ENCODE results near the gene SLC9A8. TPM values are rescaled to one million over a fixed set of nuclear protein-coding genes. Genes with fewer than 3 reads are reported as not detected.

The SLC9A8 gene
- total RNA-seq, 1 donor from 2014 or later = 9.4 TPM

DNA sequence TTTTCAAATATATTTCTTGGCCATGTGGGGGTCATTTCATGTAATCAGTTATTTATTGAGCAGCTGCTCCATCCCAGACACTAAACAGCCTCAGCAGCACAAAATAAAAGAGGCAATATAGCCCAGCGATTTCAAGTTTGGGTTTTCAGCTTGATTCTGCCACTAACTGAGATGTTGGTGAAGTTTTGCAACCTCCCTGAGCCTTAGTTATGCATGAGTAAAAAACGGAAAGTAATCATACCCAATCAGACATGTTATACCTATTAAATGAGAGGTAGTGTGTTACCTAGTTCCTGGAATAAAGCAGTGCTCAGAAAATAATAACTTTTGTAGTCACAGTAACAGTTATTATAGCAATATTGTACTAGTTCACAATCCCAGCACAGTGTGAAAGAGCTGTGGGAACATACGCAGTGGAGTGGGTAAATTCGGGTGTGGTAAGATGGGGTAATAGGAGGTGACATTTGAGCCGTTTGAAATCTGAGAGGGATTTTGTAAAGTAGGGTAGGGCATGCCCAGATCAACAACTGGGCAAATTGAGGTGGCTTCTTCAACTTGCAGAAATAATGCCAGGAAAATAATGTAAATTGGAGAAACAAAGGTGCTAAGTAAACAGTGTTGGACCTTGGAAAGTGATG is 1.5 kb downstream of the SLC9A8 start:
- Histone ChIP-seq H3K4me3 (ENCODE audit: low read depth, low read length) (no peak overlapping the region), H3K27me3 (ENCODE audit: control insufficient read depth, insufficient read depth, low read length) (no peaks in the 10 kb centered on the region), H3K36me3 (ENCODE audit: control insufficient read depth, insufficient read depth, low read length) (no peaks in the 10 kb centered on the region)
- TF ChIP-seq, protein P1, sequence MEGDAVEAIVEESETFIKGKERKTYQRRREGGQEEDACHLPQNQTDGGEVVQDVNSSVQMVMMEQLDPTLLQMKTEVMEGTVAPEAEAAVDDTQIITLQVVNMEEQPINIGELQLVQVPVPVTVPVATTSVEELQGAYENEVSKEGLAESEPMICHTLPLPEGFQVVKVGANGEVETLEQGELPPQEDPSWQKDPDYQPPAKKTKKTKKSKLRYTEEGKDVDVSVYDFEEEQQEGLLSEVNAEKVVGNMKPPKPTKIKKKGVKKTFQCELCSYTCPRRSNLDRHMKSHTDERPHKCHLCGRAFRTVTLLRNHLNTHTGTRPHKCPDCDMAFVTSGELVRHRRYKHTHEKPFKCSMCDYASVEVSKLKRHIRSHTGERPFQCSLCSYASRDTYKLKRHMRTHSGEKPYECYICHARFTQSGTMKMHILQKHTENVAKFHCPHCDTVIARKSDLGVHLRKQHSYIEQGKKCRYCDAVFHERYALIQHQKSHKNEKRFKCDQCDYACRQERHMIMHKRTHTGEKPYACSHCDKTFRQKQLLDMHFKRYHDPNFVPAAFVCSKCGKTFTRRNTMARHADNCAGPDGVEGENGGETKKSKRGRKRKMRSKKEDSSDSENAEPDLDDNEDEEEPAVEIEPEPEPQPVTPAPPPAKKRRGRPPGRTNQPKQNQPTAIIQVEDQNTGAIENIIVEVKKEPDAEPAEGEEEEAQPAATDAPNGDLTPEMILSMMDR (IDR thresholded peaks at IDR 0.05; ENCODE audit: insufficient read depth, low read length, poor library complexity, severe bottlenecking) = no peak
- no peak for DNase-seq (ENCODE audit: low read depth)

- Histone ChIP-seq H3K27me3 (ENCODE audit: control insufficient read depth, insufficient read depth, low read length) (no peaks in the 10 kb centered on the region), H3K4me3 (ENCODE audit: low read depth, low read length) (no peak overlapping the region), H3K36me3 (ENCODE audit: control insufficient read depth, insufficient read depth, low read length) (peaks cover 1% of the 10 kb centered on the region)
- TF ChIP-seq, protein P1 (IDR thresholded peaks at IDR 0.05; ENCODE audit: insufficient read depth, low read length, poor library complexity, severe bottlenecking) = no peak
- no peak for DNase-seq (ENCODE audit: low read depth)
Observed at GRCh38 chr20:49818816-49819215, 6.2 kb downstream of the SLC9A8 start.

GRCh38 chr20:49819702-49820101 is 7.1 kb downstream of the SLC9A8 start:
- TF ChIP-seq, protein P1 (IDR thresholded peaks at IDR 0.05; ENCODE audit: insufficient read depth, low read length, poor library complexity, severe bottlenecking) = no peak
- H3K27me3 ChIP-seq (ENCODE audit: control insufficient read depth, insufficient read depth, low read length) = no peaks in the 10 kb centered on the region
- no peak overlapping the region for H3K4me3 ChIP-seq (ENCODE audit: low read depth, low read length)
- peaks cover 1% of the 10 kb centered on the region for H3K36me3 ChIP-seq (ENCODE audit: control insufficient read depth, insufficient read depth, low read length)
- DNase-seq (ENCODE audit: low read depth) = no peak

- peaks cover 1% of the 10 kb centered on the region for H3K36me3 ChIP-seq (ENCODE audit: control insufficient read depth, insufficient read depth, low read length)
- TF ChIP-seq, protein P1 (IDR thresholded peaks at IDR 0.05; ENCODE audit: insufficient read depth, low read length, poor library complexity, severe bottlenecking) = no peak
- DNase-seq (ENCODE audit: low read depth) = no peak
- no peak overlapping the region for H3K4me3 ChIP-seq (ENCODE audit: low read depth, low read length)
- H3K27me3 ChIP-seq (ENCODE audit: control insufficient read depth, insufficient read depth, low read length) = no peaks in the 10 kb centered on the region
Observed at GRCh38 chr20:49821381-49821780, 8.8 kb downstream of the SLC9A8 start.

DNA sequence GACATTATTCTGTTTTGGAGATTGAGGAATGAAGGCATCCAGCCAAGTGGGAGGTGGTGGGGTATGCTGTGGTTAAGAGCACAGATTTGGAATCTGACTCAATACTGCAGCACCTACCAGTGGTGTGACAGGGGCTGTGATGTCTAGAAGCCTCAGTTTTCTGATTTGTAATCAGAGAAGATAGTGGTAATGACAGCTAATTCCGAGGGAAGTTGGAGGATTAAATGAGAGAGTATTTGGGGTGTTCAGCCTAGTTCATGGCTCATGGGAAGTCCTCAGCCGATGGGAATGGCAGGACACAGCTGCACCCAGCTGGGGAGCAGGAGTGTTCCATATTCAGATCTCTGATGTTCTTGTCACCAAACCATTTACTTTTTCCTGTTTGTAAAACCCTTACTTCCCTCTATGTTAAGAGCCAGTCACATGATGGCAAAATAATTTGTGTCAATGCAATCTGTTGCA is 9.3 kb downstream of the SLC9A8 start:
- Histone ChIP-seq H3K27me3 (ENCODE audit: control insufficient read depth, insufficient read depth, low read length) (no peaks in the 10 kb centered on the region), H3K36me3 (ENCODE audit: control insufficient read depth, insufficient read depth, low read length) (peaks cover 1% of the 10 kb centered on the region), H3K4me3 (ENCODE audit: low read depth, low read length) (no peak overlapping the region)
- DNase-seq (ENCODE audit: low read depth) = peak; percentile 28
- TF ChIP-seq, protein P1 (IDR thresholded peaks at IDR 0.05; ENCODE audit: insufficient read depth, low read length, poor library complexity, severe bottlenecking) = peak; percentile 61
